HFFc6 (cell line): ENCODE results near the gene SH3BP4. TPM values are rescaled to one million over a fixed set of nuclear protein-coding genes. Genes with fewer than 3 reads are reported as not detected.
"Not testable (repeated sequence)": the region's sequence is repeated elsewhere in the genome, so short reads cannot be mapped to it uniquely, and the experiment has no call there.

ENCODE experiments used
- DNase-seq: peaks from one replicate; pipeline ENCODE4 v3.0.0-alpha.2; 2018
- H3K27ac Mint-ChIP-seq: 2 replicates; pipeline ENCODE4 v1.8.0; 2020; ENCODE audit warnings: mild to moderate bottlenecking, mixed read lengths
- H3K27me3 Mint-ChIP-seq: 2 replicates; pipeline ENCODE4 v1.8.0; 2021; ENCODE audit warnings: mild to moderate bottlenecking, moderate library complexity, mixed read lengths; ENCODE audit not compliant: insufficient read depth
- H3K36me3 Mint-ChIP-seq: 2 replicates; pipeline ENCODE4 v1.8.0; 2021; ENCODE audit warnings: low read depth, mixed read lengths
- H3K4me1 Mint-ChIP-seq: 2 replicates; pipeline ENCODE4 v1.8.0; 2020; ENCODE audit warnings: low read depth, mixed read lengths
- H3K4me3 Mint-ChIP-seq: 2 replicates; pipeline ENCODE4 v1.8.0; 2020; ENCODE audit warnings: mild to moderate bottlenecking, moderate library complexity, mixed read lengths
- H3K9me3 Mint-ChIP-seq: 2 replicates; pipeline ENCODE4 v1.8.0; 2020; ENCODE audit warnings: mild to moderate bottlenecking, mixed read lengths
- CTCF ChIP-seq: fragments of 200-600 bp; sonication (generic); IDR thresholded peaks from 2 replicates; pipeline ENCODE4 v1.5.0; 2021; ENCODE audit warnings: antibody characterized with exemption, mild to moderate bottlenecking
- total RNA-seq, 6 experiments: library from RNA; stranded (reverse); fragmentation: NEBNext Ultra II Directional; extraction: Animal tissue kit (Norgen Biotek cat#: 25700); gene quantifications; 2 replicates in 1 of 6; 3 replicates in 5 of 6; pipeline ENCODE4 v1.2.3, GENCODE V29; 2021

Gene SH3BP4
- total RNA-seq, 6 experiments from 2014 or later, result 82.3 to 98.7 (median 87.8) TPM

GRCh38 chr2:235011607-235011928 is 59.8 kb downstream of the SH3BP4 start:
- Mint-ChIP-seq H3K4me3 (no peak overlapping the region), H3K27me3 (peaks cover 4% of the 10 kb centered on the region), H3K4me1 (peaks cover 43% of the 10 kb centered on the region), H3K9me3 (peaks cover 11% of the 10 kb centered on the region), H3K36me3 (peaks cover 80% of the 10 kb centered on the region), H3K27ac (no peak overlapping the region)
- TF ChIP-seq CTCF, result no peak
- no peak for DNase-seq

- Mint-ChIP-seq H3K36me3 (peaks cover 85% of the 10 kb centered on the region), H3K4me1 (peaks cover 47% of the 10 kb centered on the region), H3K27me3 (peaks cover 4% of the 10 kb centered on the region), H3K27ac (no peak overlapping the region), H3K9me3 (peaks cover 11% of the 10 kb centered on the region), H3K4me3 (no peak overlapping the region)
- DNase-seq, result no peak
- TF ChIP-seq CTCF, result no peak
These were observed 60.3 kb downstream of the SH3BP4 start for GRCh38 chr2:235011929-235012631.

DNA sequence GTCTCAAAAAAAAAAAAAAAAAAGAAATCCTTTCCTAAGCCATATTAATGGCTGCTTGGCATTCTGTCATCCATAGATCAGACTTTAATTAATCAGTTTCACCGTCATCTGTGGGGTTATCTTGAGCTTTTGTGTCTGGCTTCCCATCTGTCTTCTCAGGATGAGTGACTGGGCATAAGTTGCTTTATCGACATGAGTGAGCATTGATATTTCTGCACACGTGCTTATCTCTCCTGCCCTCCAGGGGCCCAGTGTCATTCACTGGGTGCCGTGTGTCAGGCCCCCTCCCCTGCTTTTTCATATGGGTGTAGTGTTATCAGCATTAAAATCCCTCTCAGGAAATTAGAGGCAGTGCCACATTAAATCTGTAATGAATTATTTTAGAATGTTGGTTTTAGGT is 65.6 kb downstream of the SH3BP4 start:
- no peak for TF ChIP-seq CTCF
- Mint-ChIP-seq H3K27me3 (peaks cover 10% of the 10 kb centered on the region), H3K9me3 (peaks cover 11% of the 10 kb centered on the region), H3K36me3 (peaks cover 83% of the 10 kb centered on the region), H3K27ac (no peak overlapping the region), H3K4me1 (peaks cover 68% of the 10 kb centered on the region), H3K4me3 (no peak overlapping the region)
- no peak for DNase-seq

DNA sequence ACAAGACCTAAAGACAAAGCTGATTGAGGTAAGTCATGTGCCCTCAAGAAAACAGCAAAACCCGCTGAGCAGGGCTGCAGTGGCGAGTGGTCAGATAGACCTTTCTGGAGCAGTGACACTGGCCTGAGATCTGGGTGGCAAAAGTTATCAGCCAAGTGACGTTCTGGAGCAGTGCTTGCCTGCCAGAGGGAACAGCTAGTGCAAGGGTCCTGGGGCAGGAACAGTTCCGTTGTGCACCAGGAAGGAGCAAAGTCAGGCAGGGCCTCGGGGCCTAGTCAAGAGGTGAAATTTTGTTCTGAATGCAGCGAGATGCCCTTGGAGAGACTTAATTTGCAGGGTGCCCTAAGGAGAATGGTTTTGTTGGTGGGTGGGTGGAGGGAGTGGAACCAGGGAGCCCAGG is 67.0 kb downstream of the SH3BP4 start:
- DNase-seq, result no peak

DNA sequence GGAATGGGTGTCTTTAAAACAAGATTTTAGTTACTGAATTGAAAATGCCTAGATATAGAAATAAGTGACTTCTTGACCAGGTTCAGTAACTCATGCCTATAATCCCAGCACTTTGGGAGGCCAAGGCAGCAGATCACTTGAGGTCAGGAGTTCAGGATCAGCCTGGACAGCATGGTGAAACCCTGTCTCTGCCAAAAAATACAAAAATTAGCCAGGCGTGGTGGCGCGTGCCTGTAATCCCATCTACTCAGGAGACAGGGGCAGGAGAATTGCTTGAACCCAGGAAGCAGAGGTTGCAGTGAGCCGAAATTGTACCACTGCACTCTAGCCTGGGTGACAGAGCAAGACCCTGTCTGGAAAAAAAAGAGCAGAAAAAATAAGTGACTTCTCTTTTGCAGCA is 68.3 kb downstream of the SH3BP4 start:
- peak overlapping the region; percentile 78 for H3K27ac Mint-ChIP-seq
- H3K9me3 Mint-ChIP-seq, DNase-seq, H3K4me3 Mint-ChIP-seq: not testable (repeated sequence)
- peaks cover 69% of the 10 kb centered on the region for H3K36me3 Mint-ChIP-seq
- H3K4me1 Mint-ChIP-seq, result peaks cover 95% of the 10 kb centered on the region
- H3K27me3 Mint-ChIP-seq, result peaks cover 13% of the 10 kb centered on the region

More for the DNA sequence above, 67.0 kb downstream of the SH3BP4 start:
- Mint-ChIP-seq H3K36me3 (peaks cover 77% of the 10 kb centered on the region), H3K9me3 (peaks cover 11% of the 10 kb centered on the region), H3K27ac (peak overlapping the region; percentile 78; the same call in 1 of the 2 replicates), H3K4me3 (no peak overlapping the region), H3K27me3 (peaks cover 11% of the 10 kb centered on the region), H3K4me1 (peaks cover 81% of the 10 kb centered on the region)
- TF ChIP-seq CTCF, result no peak

DNA sequence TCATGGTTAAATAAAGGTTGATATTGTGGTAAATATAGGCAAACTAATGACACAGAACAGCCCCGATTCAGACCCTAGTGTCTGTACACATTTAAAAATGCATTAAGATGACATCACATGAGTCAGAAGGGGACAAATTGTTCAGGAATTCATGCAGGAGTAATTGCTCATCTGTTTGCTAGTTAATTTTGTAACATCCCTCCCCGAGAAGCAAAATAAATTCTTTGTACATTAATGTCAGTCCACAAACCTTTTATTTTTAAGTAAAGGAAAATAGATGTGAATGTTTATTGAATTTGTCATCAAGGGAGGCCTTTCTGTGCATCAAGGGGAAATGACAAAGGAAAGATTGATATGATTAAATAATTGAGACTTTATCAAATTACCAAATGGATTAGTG is 69.9 kb downstream of the SH3BP4 start:
- H3K4me1 Mint-ChIP-seq, result peaks cover 97% of the 10 kb centered on the region
- no peak for TF ChIP-seq CTCF
- peaks cover 13% of the 10 kb centered on the region for H3K27me3 Mint-ChIP-seq
- no peaks in the 10 kb centered on the region for H3K9me3 Mint-ChIP-seq
- H3K4me3 Mint-ChIP-seq, result peak overlapping the region; percentile 64
- H3K36me3 Mint-ChIP-seq, result peaks cover 54% of the 10 kb centered on the region
- peak overlapping the region; percentile 78 for H3K27ac Mint-ChIP-seq
- peak; percentile 96 for DNase-seq
